Bone marrow (tissue), 2 donors: ENCODE data around the gene OR9A4.
A peak's percentile ranks its signal among the peaks of the same experiment; 100 is the strongest.

Source experiments
- DNase-seq, 2 donors: peaks; one replicate each; lab custom pipeline; 2025; lab: John Stamatoyannopoulos, UW

The OR9A4 gene

GRCh38 chr7:141946796-141947195, 30.6 kb downstream of the OR9A4 start, which contains the start of gene CLEC5A:
Gene CLEC5A, minus strand, starts transcription at chr7:141946974. Its CDS starts 682 bp downstream, at chr7:141946292.
- no peak for DNase-seq

DNA sequence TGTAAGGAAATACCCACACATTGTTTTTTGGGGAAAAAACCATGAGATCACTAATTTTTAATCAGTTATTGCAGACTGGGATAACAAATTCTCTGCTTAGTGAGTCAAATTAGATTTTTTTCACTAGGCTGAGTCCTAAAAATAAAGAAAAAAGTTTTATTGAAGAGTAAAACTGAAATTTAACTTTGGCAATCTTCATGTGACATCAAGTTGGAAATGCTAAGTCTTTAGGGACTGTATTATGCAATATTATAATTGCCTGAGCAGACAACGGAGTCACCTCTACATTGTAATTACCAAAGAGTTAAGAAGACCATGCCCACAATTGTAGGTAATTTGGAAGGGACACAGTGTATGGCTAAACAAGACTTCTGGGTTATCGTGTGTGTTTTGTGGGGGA, 32.8 kb downstream of the OR9A4 start:
- DNase-seq, result no peak

- peak in 1 of 2 donors; percentile 65 for DNase-seq
These were observed 33.3 kb downstream of the OR9A4 start for GRCh38 chr7:141949451-141949850.

- no peak for DNase-seq
These were observed 33.7 kb downstream of the OR9A4 start for GRCh38 chr7:141949911-141950310.

- DNase-seq, result no peak
These were observed 34.6 kb downstream of the OR9A4 start for GRCh38 chr7:141950806-141951205.

GRCh38 chr7:141952461-141952860, 36.3 kb downstream of the OR9A4 start:
- no peak for DNase-seq

- no peak for DNase-seq
These were observed 38.1 kb downstream of the OR9A4 start for GRCh38 chr7:141954334-141954733.

DNA sequence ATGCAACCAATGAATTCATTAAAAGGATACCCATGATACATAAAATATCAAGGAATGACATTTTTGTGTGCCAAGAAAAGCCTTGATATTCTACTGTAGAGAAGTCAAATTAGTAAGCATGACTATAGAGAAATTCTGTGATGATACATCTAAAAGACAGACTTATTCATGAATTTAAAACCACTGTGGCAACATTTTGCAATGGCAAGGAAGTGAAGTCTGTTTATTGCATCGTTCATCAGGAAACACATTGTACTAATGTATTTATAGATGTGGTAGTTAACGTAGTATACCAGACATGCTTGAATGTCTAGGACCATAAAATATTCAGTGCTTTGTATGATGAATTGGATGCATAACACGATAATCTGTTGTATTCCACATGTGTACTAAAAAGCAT, 39.9 kb downstream of the OR9A4 start:
- peak in 1 of 2 donors; percentile 93 for DNase-seq

DNA sequence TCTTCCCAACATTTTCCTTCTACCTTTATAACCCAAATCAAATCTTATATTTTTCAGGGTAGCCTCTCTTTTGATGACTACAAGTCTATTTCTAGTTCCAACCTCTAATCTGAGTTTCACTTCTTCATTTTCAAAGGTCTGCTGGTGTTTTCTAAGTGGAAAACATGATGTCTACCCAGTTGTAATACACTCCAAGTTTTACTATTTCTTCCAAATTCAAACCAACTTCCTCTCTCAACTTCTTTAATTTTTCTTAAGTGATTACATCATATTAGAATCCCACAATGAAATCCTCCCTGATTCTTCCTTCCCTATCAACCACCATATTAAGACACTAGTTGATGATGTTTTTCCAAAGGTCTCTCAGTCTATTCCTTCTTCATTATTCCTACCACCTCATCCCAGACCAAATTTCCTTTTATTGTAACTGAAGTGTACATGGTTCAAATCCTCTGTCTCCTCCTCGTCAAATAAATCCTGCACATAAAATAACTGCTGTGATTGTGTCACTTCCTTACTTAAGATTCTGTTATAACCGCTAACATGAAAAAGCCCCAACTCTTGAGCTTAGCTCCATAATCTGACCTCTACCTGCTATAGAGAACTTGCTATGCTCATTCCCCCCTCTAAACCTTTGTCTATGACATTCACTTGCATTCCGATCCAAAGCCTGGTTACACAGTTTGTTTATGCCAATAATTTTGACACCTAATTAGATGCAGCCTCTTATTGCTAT, 44.7 kb downstream of the OR9A4 start:
- peak in 1 of 2 donors; percentile 80 for DNase-seq
